Measurements from ENCODE around the gene TLR9. TPM values are rescaled to one million over a fixed set of nuclear protein-coding genes. Genes with fewer than 3 reads are reported as not detected.

The TLR9 gene
- total RNA-seq, 1 experiment from 2014 or later: 26.5 TPM

DNA sequence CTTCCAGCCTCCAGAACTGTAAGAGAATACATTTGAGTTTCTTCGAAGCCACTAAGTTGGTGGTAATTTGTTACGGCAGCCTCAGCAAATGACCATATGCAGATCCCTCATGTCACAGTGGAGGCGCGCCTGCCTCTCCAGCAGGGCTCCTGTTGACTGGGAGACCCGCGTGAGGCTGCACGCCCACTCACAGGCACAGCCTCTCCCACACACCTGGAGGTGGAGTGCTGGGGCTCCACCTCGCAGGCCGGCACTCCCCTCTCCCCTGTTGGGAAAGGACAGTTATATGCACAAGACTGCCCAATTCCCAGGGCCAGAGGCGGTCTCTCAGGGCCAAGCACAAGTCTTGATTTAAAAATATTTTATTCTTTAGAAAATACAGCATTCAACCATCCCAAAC lies 2.8 kb upstream of the TLR9 start:
- H4K20me1 ChIP-seq (ENCODE audit: insufficient read depth, low read depth, low read length): peaks cover 22% of the 10 kb centered on the region
- peak overlapping the region; percentile 99 for H3K27ac ChIP-seq (ENCODE audit: low read length)
- DNase-seq: no peak
- no peaks in the 10 kb centered on the region for H3K27me3 ChIP-seq (ENCODE audit: low read length)
- no peak overlapping the region for H3K4me2 ChIP-seq (ENCODE audit: low read depth, low read length, poor library complexity, severe bottlenecking)
- H3K4me3 ChIP-seq (ENCODE audit: low read length): no peak overlapping the region
- H2AFZ ChIP-seq (ENCODE audit: low read length): no peak overlapping the region
- peaks cover 69% of the 10 kb centered on the region for H3K4me1 ChIP-seq (ENCODE audit: low read length)
- no peaks in the 10 kb centered on the region for H3K9me2 ChIP-seq (replicated peaks; ENCODE audit: insufficient read depth, low read length)
- peak overlapping the region; percentile 72; the same call in 1 of the 2 replicates for H3K9ac ChIP-seq (ENCODE audit: low read length)
- H3K9me3 ChIP-seq (ENCODE audit: low read length): no peaks in the 10 kb centered on the region
- peaks cover 21% of the 10 kb centered on the region for H3K79me2 ChIP-seq (ENCODE audit: low read length)
- H3K36me3 ChIP-seq (ENCODE audit: insufficient read depth, low read length): peaks cover 19% of the 10 kb centered on the region

DNA sequence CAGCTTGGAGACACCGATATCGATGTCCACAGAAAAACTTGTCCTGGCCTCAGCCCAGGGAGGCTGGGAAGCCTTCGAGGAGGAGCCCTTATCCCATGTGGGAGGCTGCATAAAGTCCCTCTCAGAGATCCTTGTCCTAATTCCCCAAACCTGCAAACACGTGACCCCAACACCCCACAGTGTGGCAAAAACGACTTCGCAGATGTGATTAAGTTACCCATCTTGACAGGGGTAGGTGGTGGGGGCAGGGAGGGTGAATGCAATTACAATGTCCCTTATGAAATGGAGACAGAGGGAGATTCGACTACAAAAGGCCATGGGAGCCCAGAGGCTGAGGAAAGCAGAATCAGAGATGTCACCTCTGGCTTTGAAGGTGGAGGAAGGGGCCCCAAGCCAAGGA lies 2.3 kb upstream of the TLR9 start:
- Histone ChIP-seq H3K36me3 (ENCODE audit: insufficient read depth, low read length) (peaks cover 23% of the 10 kb centered on the region), H3K4me2 (ENCODE audit: low read depth, low read length, poor library complexity, severe bottlenecking) (peak overlapping the region; percentile 97), H3K9ac (ENCODE audit: low read length) (peak overlapping the region; percentile 72), H2AFZ (ENCODE audit: low read length) (no peak overlapping the region), H3K79me2 (ENCODE audit: low read length) (peaks cover 26% of the 10 kb centered on the region), H3K9me3 (ENCODE audit: low read length) (no peaks in the 10 kb centered on the region), H4K20me1 (ENCODE audit: insufficient read depth, low read depth, low read length) (peaks cover 26% of the 10 kb centered on the region), H3K4me1 (ENCODE audit: low read length) (peaks cover 69% of the 10 kb centered on the region), H3K27ac (ENCODE audit: low read length) (peak overlapping the region; percentile 99), H3K9me2 (replicated peaks; ENCODE audit: insufficient read depth, low read length) (no peaks in the 10 kb centered on the region), H3K27me3 (ENCODE audit: low read length) (no peaks in the 10 kb centered on the region), H3K4me3 (ENCODE audit: low read length) (no peak overlapping the region)
- DNase-seq: no peak

DNA sequence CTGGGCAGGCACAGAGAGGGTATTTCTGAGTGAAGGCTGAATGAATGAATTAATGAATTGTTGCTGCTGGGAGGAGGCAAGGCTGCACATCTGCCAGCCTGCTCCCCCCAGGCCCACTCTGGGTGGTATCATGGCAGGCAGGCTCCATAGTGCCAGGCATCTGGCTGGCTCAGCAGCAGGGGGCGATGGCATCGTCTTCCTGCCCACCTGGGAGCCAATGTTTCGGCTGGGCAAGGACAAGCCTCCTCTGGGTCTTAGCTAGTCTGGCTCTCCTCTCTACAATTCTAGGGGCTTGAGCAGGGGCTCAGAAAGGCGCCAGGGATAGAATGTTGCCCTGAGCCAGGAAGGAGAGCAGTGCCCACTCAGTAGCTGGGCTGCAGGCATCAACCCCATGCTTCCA lies 1.7 kb upstream of the TLR9 start:
- Histone ChIP-seq H3K9me2 (replicated peaks; ENCODE audit: insufficient read depth, low read length) (no peaks in the 10 kb centered on the region), H3K79me2 (ENCODE audit: low read length) (peaks cover 33% of the 10 kb centered on the region), H3K9ac (ENCODE audit: low read length) (peak overlapping the region; percentile 72), H3K27me3 (ENCODE audit: low read length) (no peaks in the 10 kb centered on the region), H3K4me3 (ENCODE audit: low read length) (peak overlapping the region; percentile 56; the same call in 1 of the 2 replicates), H3K36me3 (ENCODE audit: insufficient read depth, low read length) (peaks cover 27% of the 10 kb centered on the region), H3K4me1 (ENCODE audit: low read length) (peaks cover 70% of the 10 kb centered on the region), H4K20me1 (ENCODE audit: insufficient read depth, low read depth, low read length) (peaks cover 30% of the 10 kb centered on the region), H3K27ac (ENCODE audit: low read length) (peak overlapping the region; percentile 99), H2AFZ (ENCODE audit: low read length) (no peak overlapping the region), H3K4me2 (ENCODE audit: low read depth, low read length, poor library complexity, severe bottlenecking) (peak overlapping the region; percentile 97), H3K9me3 (ENCODE audit: low read length) (no peaks in the 10 kb centered on the region)
- DNase-seq: no peak

DNA sequence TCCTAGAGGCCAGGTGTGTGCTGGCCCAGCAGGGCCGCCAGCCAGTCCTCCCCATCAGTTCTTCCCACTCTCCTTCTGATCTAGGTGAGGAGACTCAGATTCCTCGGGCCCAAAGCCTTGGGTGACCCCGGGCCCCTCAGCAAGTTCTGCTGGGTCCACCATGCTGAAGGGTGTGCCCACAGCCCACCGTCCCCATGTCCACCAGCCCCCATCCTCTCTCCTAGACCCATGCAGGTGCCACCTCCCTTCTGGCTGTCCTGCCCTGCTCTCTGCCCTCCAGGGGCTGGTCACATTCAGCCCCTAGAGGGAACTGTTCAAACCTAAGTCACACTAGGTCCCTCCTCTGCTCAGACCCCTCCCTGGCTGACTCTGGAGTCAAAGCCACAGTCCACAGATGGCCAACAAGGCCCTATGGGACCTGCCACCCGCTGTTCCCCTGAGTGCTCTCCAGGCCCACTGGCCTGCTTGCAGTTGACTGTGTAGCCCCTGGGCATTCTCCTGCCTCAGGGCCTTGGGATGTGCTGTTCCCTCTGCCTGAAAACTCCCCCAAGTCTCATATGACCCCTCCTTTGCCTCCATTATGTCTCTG lies 878 bp upstream of the TLR9 start:
- Histone ChIP-seq H2AFZ (ENCODE audit: low read length) (no peak overlapping the region), H3K9ac (ENCODE audit: low read length) (peak overlapping the region; percentile 72), H3K9me2 (replicated peaks; ENCODE audit: insufficient read depth, low read length) (no peaks in the 10 kb centered on the region), H4K20me1 (ENCODE audit: insufficient read depth, low read depth, low read length) (peaks cover 35% of the 10 kb centered on the region), H3K27ac (ENCODE audit: low read length) (peak overlapping the region; percentile 99), H3K4me2 (ENCODE audit: low read depth, low read length, poor library complexity, severe bottlenecking) (peak overlapping the region; percentile 97), H3K4me1 (ENCODE audit: low read length) (peaks cover 70% of the 10 kb centered on the region), H3K9me3 (ENCODE audit: low read length) (no peaks in the 10 kb centered on the region), H3K79me2 (ENCODE audit: low read length) (peaks cover 40% of the 10 kb centered on the region), H3K4me3 (ENCODE audit: low read length) (peak overlapping the region; percentile 56; the same call in 1 of the 2 replicates), H3K27me3 (ENCODE audit: low read length) (no peaks in the 10 kb centered on the region), H3K36me3 (ENCODE audit: insufficient read depth, low read length) (peaks cover 32% of the 10 kb centered on the region)
- DNase-seq: peak; percentile 85

DNA sequence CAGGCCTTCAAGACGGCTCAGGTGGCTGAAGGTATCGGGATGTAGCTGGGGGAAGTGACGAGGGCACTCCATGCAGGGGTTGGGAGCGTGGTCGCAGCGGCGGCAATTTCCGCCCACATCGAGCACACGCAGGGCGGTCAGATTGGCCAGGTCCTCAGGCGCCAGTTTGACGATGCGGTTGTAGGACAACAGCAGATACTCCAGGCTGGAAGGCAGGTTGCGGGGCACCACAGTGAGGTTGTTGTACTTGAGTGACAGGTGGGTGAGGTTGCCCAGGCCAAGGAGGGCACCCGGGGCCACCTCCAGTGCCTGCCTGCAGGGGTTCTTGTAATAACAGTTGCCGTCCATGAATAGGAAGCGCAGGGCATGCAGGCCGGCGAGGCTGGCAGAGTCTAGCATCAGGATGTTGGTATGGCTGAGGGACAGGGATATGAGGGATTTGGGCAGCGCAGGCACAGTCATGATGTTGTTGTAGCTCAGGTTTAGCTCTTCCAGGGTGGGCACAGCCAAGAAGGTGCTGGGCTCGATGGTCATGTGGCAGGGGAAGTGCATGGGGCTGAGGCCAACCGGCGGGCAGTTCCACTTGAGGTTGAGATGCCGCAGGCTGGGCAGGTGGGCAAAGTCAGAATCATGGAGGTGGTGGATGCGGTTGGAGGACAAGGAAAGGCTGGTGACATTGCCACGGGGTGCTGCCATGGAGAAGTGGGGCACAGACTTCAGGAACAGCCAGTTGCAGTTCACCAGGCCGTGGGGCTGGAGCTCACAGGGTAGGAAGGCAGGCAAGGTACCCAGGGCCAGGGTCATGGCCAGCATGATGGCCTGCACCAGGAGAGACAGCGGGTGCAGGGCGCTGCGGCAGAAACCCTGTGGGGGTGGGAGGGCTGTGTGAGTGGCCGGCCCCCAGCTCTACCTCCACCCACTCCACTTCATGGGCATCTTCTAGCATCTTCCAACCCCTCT lies 1.7 kb downstream of the TLR9 start:
- peak overlapping the region; percentile 91 for H3K4me3 ChIP-seq (ENCODE audit: low read length)
- H3K4me1 ChIP-seq (ENCODE audit: low read length): peaks cover 84% of the 10 kb centered on the region
- peaks cover 61% of the 10 kb centered on the region for H3K79me2 ChIP-seq (ENCODE audit: low read length)
- H3K9ac ChIP-seq (ENCODE audit: low read length): peak overlapping the region; percentile 92
- peaks cover 56% of the 10 kb centered on the region for H4K20me1 ChIP-seq (ENCODE audit: insufficient read depth, low read depth, low read length)
- peaks cover 43% of the 10 kb centered on the region for H3K36me3 ChIP-seq (ENCODE audit: insufficient read depth, low read length)
- no peak overlapping the region for H2AFZ ChIP-seq (ENCODE audit: low read length)
- DNase-seq: no peak
- no peaks in the 10 kb centered on the region for H3K27me3 ChIP-seq (ENCODE audit: low read length)
- no peaks in the 10 kb centered on the region for H3K9me2 ChIP-seq (replicated peaks; ENCODE audit: insufficient read depth, low read length)
- H3K27ac ChIP-seq (ENCODE audit: low read length): peak overlapping the region; percentile 99
- H3K4me2 ChIP-seq (ENCODE audit: low read depth, low read length, poor library complexity, severe bottlenecking): peak overlapping the region; percentile 97
- H3K9me3 ChIP-seq (ENCODE audit: low read length): no peaks in the 10 kb centered on the region

DNA sequence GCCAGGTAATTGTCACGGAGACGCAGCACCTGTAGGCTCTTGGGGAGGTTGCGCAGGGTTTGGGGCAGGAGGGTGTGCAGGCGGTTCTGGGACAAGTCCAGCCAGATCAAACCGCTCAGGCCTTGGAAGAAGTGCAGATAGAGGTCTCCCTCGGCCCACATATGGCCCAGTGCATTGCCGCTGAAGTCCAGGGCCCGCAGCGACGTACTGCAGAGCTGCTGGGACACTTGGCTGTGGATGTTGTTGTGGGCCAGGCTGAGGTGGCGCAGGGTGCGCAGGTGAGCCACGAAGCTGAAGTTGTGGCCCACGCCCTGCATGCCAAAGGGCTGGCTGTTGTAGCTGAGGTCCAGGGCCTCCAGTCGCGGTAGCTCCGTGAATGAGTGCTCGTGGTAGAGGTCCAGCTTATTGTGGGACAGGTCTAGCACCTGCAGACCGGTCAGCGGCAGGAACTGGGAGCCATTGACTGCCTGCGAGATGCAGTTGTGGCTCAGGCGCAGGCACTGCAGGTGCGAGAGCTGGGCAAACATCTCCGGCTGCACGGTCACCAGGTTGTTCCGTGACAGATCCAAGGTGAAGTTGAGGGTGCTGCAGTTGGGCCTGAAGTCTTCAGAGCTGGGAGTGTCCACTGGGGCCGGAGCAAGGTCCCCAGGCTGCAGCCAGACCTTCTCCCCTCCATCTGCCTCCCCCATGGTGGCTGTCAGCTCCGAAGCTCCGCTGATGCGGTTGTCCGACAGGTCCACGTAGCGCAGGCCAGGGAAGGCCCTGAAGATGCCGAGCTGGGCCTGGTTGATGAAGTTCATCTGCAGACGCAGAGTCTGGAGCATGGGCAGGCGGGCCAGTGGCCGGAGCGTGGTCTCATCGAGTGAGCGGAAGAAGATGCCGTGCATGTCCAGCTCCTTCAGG lies 2.9 kb downstream of the TLR9 start:
- Histone ChIP-seq H3K4me2 (ENCODE audit: low read depth, low read length, poor library complexity, severe bottlenecking) (peak overlapping the region; percentile 97), H3K9ac (ENCODE audit: low read length) (no peak overlapping the region), H3K4me3 (ENCODE audit: low read length) (no peak overlapping the region; the same call in 1 of the 2 replicates)

DNA sequence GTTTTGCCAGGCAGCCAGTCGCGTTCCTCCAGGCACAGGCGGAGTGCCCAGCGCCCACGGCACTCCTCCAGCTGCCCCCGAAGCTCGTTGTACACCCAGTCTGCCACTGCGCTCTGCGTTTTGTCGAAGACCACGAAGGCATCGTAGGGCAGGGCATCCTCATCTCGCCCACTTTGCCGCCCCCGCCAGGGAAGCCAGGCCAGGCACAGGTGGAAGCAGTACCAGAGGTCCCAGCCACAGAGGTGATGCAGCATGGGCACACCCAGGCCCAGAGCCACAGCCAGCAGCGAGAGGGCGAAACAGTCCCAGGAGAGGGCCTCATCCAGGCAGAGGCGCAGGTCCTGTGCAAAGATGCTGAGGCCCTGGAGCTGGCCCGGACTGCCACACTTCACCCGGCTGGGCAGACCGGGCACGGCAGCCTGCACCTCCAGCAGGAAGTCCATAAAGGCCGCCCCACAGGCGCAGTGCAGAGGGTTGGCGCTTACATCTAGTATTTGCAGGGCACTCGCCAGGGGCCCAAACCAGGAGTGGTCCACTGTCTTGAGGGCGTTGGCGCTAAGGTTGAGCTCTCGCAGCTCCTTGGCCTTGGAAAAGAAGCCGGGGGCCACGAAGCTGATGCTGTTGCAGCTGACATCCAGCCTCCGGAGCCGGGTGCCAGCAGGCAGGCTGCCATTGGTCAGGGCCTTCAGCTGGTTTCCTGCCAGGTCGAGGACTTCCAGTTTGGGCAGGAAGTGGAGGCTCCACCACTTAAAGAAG lies 3.7 kb downstream of the TLR9 start:
- Histone ChIP-seq H2AFZ (ENCODE audit: low read length) (no peak overlapping the region), H3K4me2 (ENCODE audit: low read depth, low read length, poor library complexity, severe bottlenecking) (peak overlapping the region; percentile 10), H3K9ac (ENCODE audit: low read length) (no peak overlapping the region), H3K27me3 (ENCODE audit: low read length) (no peaks in the 10 kb centered on the region), H3K36me3 (ENCODE audit: insufficient read depth, low read length) (peaks cover 50% of the 10 kb centered on the region), H3K4me3 (ENCODE audit: low read length) (no peak overlapping the region; the same call in 1 of the 2 replicates), H3K27ac (ENCODE audit: low read length) (no peak overlapping the region), H3K9me3 (ENCODE audit: low read length) (no peaks in the 10 kb centered on the region), H3K4me1 (ENCODE audit: low read length) (peaks cover 69% of the 10 kb centered on the region), H3K79me2 (ENCODE audit: low read length) (peaks cover 61% of the 10 kb centered on the region), H3K9me2 (replicated peaks; ENCODE audit: insufficient read depth, low read length) (no peaks in the 10 kb centered on the region), H4K20me1 (ENCODE audit: insufficient read depth, low read depth, low read length) (peaks cover 71% of the 10 kb centered on the region)
- no peak for DNase-seq

More for the DNA sequence above, 2.9 kb downstream of the TLR9 start:
- Histone ChIP-seq H3K27me3 (ENCODE audit: low read length) (no peaks in the 10 kb centered on the region), H3K27ac (ENCODE audit: low read length) (no peak overlapping the region), H2AFZ (ENCODE audit: low read length) (no peak overlapping the region), H3K36me3 (ENCODE audit: insufficient read depth, low read length) (peaks cover 50% of the 10 kb centered on the region), H4K20me1 (ENCODE audit: insufficient read depth, low read depth, low read length) (peaks cover 67% of the 10 kb centered on the region), H3K9me2 (replicated peaks; ENCODE audit: insufficient read depth, low read length) (no peaks in the 10 kb centered on the region), H3K79me2 (ENCODE audit: low read length) (peaks cover 61% of the 10 kb centered on the region), H3K9me3 (ENCODE audit: low read length) (no peaks in the 10 kb centered on the region), H3K4me1 (ENCODE audit: low read length) (peaks cover 77% of the 10 kb centered on the region)
- DNase-seq: no peak

Data from Karpas-422 (cell line).